DND-41 (cell line): Measurements from ENCODE around the gene PKNOX1.
"Not testable (repeated sequence)": the region's sequence is repeated elsewhere in the genome, so short reads cannot be mapped to it uniquely, and the experiment has no call there.

Experiments
- ATAC-seq: fragments of 200-7000 bp; cut with Tn5 transposase; 3 replicates; pipeline ENCODE4 v1.9.1; 2021; ENCODE audit warnings: low read depth; ENCODE audit not compliant: insufficient read depth
- DNase-seq: peaks from one replicate; pipeline ENCODE4 v3.0.0-alpha.2; 2020
- H2AFZ ChIP-seq: 2 replicates; pipeline ENCODE4 v1.6.0; 2012; ENCODE audit warnings: low read depth, low read length
- H3K27ac ChIP-seq: 2 replicates; pipeline ENCODE4 v1.5.1; 2012; ENCODE audit warnings: low read length, inconsistent platforms
- H3K27me3 ChIP-seq: fragments of 200-600 bp; sonication (generic); 2 replicates; pipeline ENCODE4 v1.6.0; 2012; ENCODE audit warnings: low read length, mild to moderate bottlenecking, inconsistent platforms; ENCODE audit not compliant: insufficient read depth, poor library complexity
- H3K36me3 ChIP-seq: 2 replicates; pipeline ENCODE4 v1.5.1; 2012; ENCODE audit warnings: low read length, inconsistent platforms; ENCODE audit not compliant: insufficient read depth
- H3K4me1 ChIP-seq: 2 replicates; pipeline ENCODE4 v1.5.1; 2012; ENCODE audit warnings: mild to moderate bottlenecking, low read length; ENCODE audit not compliant: insufficient read depth
- H3K4me2 ChIP-seq: 2 replicates; pipeline ENCODE4 v1.6.0; 2012; ENCODE audit warnings: mild to moderate bottlenecking, moderate library complexity, low read length, inconsistent platforms; ENCODE audit not compliant: insufficient read depth
- H3K4me3 ChIP-seq, 2 experiments: fragments of 200-600 bp in 1 of 2; shearing (Covaris generic) in 1 of 2; 2 replicates each; pipeline ENCODE4 v1.5.1; 2012 to 2016; ENCODE audit warnings: inconsistent platforms in 2 of 2, low read length in 2 of 2, mild to moderate bottlenecking in 2 of 2, low read depth in 1 of 2, moderate library complexity in 1 of 2
- H3K79me2 ChIP-seq: 2 replicates; pipeline ENCODE4 v1.6.0; 2012; ENCODE audit warnings: low read length, inconsistent platforms; ENCODE audit not compliant: insufficient read depth
- H3K9ac ChIP-seq: 2 replicates; pipeline ENCODE4 v1.6.0; 2012; ENCODE audit warnings: low read depth, mild to moderate bottlenecking, inconsistent platforms, low read length, moderate library complexity
- H3K9me3 ChIP-seq: 2 replicates; pipeline ENCODE4 v1.5.1; 2012; ENCODE audit warnings: low read length, moderate library complexity, mild to moderate bottlenecking, inconsistent platforms; ENCODE audit not compliant: insufficient read depth, severe bottlenecking
- H4K20me1 ChIP-seq: 2 replicates; pipeline ENCODE4 v1.6.0; 2012; ENCODE audit warnings: low read length; ENCODE audit not compliant: insufficient read depth

The PKNOX1 gene

GRCh38 chr21:43064265-43064917 is 90.0 kb downstream of the PKNOX1 start:
- not testable (repeated sequence) for H3K79me2 ChIP-seq, H3K4me3 ChIP-seq, H3K27ac ChIP-seq, H3K4me1 ChIP-seq, H3K4me2 ChIP-seq, H3K27me3 ChIP-seq, H2AFZ ChIP-seq, H3K9ac ChIP-seq, H3K36me3 ChIP-seq, DNase-seq, H4K20me1 ChIP-seq, ATAC-seq, H3K9me3 ChIP-seq

- not testable (repeated sequence) for H3K4me2 ChIP-seq, H3K79me2 ChIP-seq, H3K27me3 ChIP-seq, ATAC-seq, H3K4me3 ChIP-seq, H3K36me3 ChIP-seq, H3K4me1 ChIP-seq, DNase-seq, H4K20me1 ChIP-seq, H2AFZ ChIP-seq, H3K9ac ChIP-seq, H3K9me3 ChIP-seq, H3K27ac ChIP-seq
Observed at GRCh38 chr21:43065991-43066390, 91.6 kb downstream of the PKNOX1 start.

- ATAC-seq, H3K4me3 ChIP-seq, H4K20me1 ChIP-seq, H3K9me3 ChIP-seq, H3K36me3 ChIP-seq, H3K27ac ChIP-seq, DNase-seq, H3K79me2 ChIP-seq, H3K4me1 ChIP-seq, H3K9ac ChIP-seq, H2AFZ ChIP-seq, H3K27me3 ChIP-seq, H3K4me2 ChIP-seq: not testable (repeated sequence)
Observed at GRCh38 chr21:43066690-43067089, 92.3 kb downstream of the PKNOX1 start.

GRCh38 chr21:43068065-43068464 is 93.7 kb downstream of the PKNOX1 start:
- H3K27ac ChIP-seq, H4K20me1 ChIP-seq, H3K36me3 ChIP-seq, H3K4me1 ChIP-seq, H3K4me2 ChIP-seq, H3K79me2 ChIP-seq, H3K9ac ChIP-seq, H3K9me3 ChIP-seq, H2AFZ ChIP-seq, H3K4me3 ChIP-seq, H3K27me3 ChIP-seq, ATAC-seq, DNase-seq: not testable (repeated sequence)

GRCh38 chr21:43069682-43070081 is 95.3 kb downstream of the PKNOX1 start:
- H3K79me2 ChIP-seq, H2AFZ ChIP-seq, H3K4me3 ChIP-seq, H3K4me2 ChIP-seq, ATAC-seq, DNase-seq, H3K27ac ChIP-seq, H3K9me3 ChIP-seq, H3K36me3 ChIP-seq, H3K9ac ChIP-seq, H3K27me3 ChIP-seq, H3K4me1 ChIP-seq, H4K20me1 ChIP-seq: not testable (repeated sequence)

- H3K9ac ChIP-seq, H4K20me1 ChIP-seq, H3K79me2 ChIP-seq, ATAC-seq, H3K4me2 ChIP-seq, H3K36me3 ChIP-seq, H3K9me3 ChIP-seq, H3K27me3 ChIP-seq, H2AFZ ChIP-seq, H3K4me1 ChIP-seq, DNase-seq, H3K4me3 ChIP-seq, H3K27ac ChIP-seq: not testable (repeated sequence)
Observed at GRCh38 chr21:43072742-43073141, 98.4 kb downstream of the PKNOX1 start.

GRCh38 chr21:43074401-43075169 is 100.2 kb downstream of the PKNOX1 start:
- H3K79me2 ChIP-seq, H3K9ac ChIP-seq, H3K27ac ChIP-seq, DNase-seq, ATAC-seq, H3K27me3 ChIP-seq, H3K9me3 ChIP-seq, H2AFZ ChIP-seq, H3K36me3 ChIP-seq, H3K4me1 ChIP-seq, H4K20me1 ChIP-seq, H3K4me3 ChIP-seq, H3K4me2 ChIP-seq: not testable (repeated sequence)

- not testable (repeated sequence) for H3K79me2 ChIP-seq, H3K4me3 ChIP-seq, DNase-seq, H3K36me3 ChIP-seq, H3K9me3 ChIP-seq, H2AFZ ChIP-seq, H4K20me1 ChIP-seq, ATAC-seq, H3K27me3 ChIP-seq, H3K4me2 ChIP-seq, H3K27ac ChIP-seq, H3K9ac ChIP-seq, H3K4me1 ChIP-seq
Observed at GRCh38 chr21:43075170-43076022, 101.0 kb downstream of the PKNOX1 start, which contains the start of gene CBS. Gene CBS, minus strand, starts transcription at chr21:43075835. Its CDS starts 3,642 bp downstream, at chr21:43072193.
